Stimulated activated CD4-positive, alpha-beta T cell treated with anti-CD3 and anti-CD28 coated beads, Interleukin-12 subunit alpha, Interleukin-12 subunit beta, amount 100 ng/mL, for 24 hours (primary cell): ENCODE data around the gene ZBTB3.
"Not testable (repeated sequence)": the region's sequence is repeated elsewhere in the genome, so short reads cannot be mapped to it uniquely, and the experiment has no call there.

ENCODE experiments used
- DNase-seq, 2 experiments: peaks; one replicate each; pipeline ENCODE4 v3.0.0-alpha.2; 2020; ENCODE audit warnings: low read depth in 2 of 2

Gene ZBTB3

DNA sequence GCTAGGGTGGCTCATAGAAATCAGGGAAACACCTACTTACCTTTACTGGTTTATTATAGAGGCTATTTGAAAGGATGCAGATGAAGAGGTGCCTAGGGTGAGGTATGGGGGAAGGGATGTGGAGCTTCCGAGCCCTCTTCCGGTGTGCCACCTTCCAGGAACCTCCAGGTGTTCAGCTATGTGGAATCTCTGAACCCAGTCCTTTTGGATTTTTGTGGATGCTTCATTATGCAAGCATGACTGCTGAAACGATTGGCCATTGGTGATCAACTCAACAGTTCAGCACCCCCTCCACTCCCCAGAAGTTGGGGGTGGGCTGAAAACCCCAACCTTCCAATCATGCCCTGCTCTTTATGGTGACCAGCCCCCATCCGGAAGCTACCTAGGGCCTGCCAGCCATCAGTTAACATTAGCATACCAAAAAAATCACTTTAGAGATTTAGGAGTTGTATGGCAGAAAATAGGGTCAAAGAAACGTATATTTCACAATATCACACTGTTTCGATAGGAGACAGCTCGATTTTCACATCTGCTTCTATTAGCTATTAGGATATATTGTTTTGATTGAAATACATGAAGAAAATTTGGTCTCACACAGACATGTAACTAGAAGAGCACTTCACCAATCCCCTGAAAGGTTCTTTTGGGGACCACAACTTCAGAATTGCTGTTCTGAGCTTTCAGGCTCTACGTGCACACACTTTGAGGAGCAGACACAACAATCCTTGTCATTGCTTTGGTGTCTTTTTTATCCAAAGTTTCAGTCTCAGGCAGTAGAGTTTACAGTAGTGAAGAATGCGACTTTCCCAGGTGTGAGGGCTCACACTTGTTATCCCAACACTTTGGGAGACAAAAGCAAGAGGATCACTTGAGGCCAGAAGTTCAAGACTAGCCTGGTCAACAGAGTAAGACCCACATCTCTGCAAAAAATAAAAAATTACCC, 4.2 kb upstream of the ZBTB3 start:
- no peak for DNase-seq

DNA sequence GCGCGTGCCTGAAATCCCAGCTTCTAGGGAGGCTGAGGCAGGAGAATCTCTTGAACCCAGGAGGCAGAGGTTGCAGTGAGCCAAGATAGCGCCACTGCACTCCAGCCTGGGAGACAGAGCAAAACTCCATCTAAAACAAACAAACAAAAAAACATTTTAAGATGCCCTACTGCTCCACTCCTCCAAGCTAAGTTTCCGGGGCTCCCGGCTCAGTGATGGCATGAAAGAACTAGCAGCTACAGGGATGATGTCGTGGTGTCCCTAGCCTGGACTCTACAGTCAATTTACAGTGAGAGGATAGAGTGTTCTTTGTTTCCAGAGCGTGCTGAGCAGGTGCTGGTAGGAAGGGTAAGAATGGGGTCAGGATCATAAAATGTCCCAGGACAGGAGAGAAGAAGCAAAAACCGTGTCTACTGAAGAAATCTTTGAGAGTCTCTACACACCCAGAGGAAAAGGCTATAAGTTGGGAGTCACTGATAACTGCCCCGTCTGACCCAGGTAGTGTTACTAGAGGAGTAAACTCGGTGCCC, 1.2 kb upstream of the ZBTB3 start:
- DNase-seq, result no peak

GRCh38 chr11:62752994-62753735, 795 bp downstream of the ZBTB3 start:
- no peak for DNase-seq

GRCh38 chr11:62752177-62752785, 1.7 kb downstream of the ZBTB3 start:
- no peak for DNase-seq

DNA sequence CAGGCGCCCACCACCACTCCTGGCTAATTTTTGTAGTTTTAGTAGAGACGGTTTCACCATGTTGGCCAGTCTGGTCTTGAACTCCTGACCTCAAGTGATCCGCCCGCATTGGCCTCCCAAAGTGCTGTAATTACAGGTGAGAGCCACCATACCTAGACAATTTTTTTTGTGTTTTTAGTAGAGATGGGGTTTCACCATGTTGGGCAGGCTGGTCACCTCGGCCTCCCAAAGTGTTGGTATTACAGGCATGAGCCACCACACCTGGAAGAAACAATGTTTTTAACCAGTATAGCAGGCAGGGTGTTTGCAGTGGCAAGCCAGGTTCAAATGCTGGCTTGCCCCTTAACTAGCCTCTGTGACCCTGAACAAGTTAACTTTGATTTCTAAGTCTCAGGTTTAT, 4.0 kb downstream of the ZBTB3 start:
- not testable (repeated sequence) for DNase-seq

DNA sequence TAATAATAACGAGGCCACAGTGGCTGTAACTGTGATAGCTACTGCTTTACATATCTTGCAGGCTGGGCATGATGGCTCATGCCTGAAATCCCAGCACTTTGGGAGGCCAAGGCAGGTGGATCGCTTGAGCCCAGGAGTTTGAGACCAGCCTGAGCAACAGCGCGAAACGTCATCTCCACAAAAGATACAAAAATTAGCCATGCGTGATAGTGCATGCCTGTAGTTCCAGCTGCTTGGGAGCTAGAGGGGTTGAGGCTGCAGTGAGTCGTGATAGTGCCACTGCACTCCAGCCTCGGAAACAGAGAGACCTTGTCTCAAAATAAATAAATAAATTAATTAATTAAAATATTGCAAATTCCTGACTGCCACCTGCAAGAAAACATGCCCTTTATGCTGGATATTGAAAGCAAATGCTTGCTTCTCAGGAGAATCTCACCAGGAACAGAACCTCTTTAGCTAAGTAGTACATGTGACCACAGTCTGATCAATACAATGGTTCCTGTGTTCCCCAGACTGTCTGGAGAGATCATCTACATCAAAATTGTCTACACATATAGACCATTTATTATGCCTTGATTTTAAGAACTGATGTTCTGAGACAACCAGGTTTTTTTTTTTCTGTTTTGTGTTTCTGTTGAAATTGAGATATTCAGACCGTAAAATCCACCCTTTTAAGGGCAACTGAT, 6.3 kb downstream of the ZBTB3 start:
- no peak for DNase-seq

GRCh38 chr11:62737196-62737595, 16.8 kb downstream of the ZBTB3 start:
- no peak for DNase-seq

GRCh38 chr11:62732830-62733229, 21.1 kb downstream of the ZBTB3 start:
- no peak for DNase-seq

DNA sequence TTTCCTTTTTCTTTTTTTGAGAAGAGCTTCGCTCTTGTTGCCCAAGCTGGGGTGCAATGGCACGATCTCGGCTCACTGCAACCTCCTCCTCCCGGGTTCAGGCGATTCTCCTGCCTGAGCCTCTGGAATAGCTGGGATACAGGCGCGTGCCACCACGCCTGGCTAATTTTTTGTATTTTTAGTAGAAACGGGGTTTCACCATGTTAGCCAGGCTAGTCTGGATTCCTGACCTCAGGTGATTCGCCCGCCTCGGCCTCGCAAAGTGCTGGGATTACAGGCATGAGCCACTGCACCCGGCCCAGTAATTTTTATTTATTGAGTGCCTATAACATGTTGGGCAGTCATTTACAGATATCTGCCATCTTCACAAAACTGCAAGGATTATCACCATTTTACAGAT, 23.9 kb downstream of the ZBTB3 start:
- DNase-seq, result not testable (repeated sequence)

- DNase-seq, result peak; percentile 68 to 80
Observed at GRCh38 chr11:62728171-62728988, 25.6 kb downstream of the ZBTB3 start, which contains the start of gene TTC9C. Gene TTC9C (plus strand): TSS chr11:62728486. CDS start chr11:62728849, 363 bp downstream.

DNA sequence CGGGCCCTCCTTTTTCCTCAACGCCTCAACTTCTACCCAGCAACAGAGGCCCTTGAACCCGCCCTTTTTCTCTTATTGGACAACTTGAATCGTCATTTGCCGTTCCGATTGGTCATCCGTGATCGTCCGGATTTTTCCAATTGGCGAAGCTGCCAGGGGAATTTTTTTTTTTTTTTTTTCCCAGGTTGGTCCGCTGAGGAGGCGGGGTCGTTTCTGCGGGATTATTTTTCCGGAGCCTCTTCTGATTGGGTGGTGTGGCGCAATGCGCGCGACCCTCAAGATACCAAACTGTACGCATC, 26.1 kb downstream of the ZBTB3 start:
- peak; percentile 67 to 76 for DNase-seq

DNA sequence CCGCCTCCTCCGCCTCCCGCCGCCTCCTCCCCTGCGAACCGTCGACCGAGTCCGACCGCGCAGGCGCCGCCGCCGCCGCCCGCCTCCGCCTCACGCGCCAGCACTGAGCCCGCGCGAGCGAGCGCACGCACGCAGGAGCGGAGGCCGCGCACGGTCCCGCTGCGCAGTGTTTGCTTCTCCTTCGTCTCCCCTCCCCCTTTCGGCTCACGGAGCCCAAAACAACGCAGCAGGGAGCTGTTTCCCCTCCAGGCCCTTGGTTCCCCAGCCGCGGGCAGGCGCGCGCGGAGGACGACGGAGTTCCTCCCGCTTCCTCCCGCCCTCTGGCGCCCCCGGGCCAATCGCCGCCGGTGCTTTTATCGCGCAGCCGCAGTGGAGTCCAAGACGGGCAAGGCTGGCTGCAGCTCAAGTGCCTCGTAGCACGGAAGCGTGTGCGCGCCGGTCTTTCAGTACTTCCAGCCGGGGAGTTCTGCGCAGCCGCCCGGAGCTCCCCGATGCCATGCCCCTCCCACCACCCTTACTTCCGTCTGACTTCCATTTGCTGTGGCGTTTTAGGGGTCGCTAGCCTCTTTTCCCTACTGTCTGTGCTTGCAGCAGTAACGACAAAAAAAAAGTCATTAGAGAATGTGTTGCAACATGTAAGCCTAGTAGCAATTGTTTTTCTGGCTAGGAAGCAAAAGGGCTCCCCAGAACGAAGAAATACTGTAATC, 26.6 kb downstream of the ZBTB3 start, which contains the start of gene HNRNPUL2:
TSS of gene HNRNPUL2 (minus strand) at position 293 of the 707 bp plus-strand sequence. CDS start 301 bp downstream, outside the sequence.
- peak; percentile 96 for DNase-seq

DNA sequence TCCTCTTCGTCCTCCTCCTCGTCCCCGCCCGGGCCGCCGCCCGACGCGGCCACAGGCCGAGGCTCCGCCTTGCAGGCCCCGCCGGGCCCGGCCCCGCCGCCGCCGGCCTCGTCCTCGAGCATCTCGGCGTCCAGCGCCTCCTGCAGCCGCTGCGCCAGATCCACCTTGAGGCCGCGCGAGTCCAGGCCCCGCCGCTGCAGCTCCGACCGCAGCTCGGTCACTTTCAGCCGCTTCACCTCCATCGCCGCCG, 27.1 kb downstream of the ZBTB3 start:
- DNase-seq, result no peak

DNA sequence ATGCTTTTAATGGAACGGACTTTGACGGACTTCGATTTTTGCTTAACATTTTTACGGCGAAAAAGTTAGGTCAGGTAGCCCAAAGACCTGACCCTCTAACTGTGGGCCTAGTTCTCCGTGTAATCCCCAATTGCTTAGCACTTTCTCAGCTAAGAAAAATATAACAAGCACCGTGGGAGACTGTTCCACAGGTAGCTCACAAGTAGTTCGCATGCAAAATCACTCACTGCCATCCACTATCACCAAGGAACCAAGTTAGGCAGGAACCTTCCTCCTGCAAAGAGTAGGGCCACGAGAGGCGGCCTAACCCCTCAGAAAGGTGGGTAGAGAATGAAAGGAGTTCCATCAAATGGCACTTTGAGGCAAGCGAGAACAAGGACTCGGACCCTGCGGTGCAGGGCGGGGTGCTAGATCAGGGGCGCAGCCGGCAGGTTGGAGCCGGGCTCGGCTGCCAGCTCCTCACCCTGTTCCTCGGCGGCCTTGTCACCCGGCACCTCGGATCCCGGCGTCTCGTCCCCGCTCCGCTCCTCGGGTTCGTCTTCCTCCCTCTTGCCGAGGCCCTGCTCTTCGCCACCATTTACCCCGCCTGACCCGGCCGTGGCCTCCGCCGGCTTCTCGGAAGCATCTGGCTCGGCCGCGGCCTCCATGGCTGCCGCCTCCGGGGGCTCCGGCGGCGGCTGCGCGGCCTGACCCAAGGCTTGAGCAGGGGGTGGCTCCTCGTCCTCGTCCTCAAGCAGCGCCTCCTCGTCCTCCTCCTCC, 27.6 kb downstream of the ZBTB3 start:
- DNase-seq, result no peak

DNA sequence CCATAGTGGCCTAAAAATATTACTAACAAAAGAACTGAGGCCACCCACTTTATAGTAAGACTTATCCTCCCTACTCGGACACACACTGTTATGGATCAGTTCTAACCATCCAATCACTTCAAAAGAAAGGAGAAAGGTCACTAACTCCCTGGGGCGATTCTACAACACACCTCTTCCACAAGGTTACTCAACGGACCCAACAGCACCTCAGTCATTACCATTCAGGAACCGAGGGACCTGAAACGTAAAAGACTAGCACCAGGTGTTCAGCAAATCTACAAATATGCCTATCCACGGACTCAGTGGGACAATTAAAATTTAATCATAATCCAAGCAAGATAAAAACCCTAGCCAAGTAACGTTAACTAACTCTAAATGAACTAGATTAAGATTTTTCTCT, 28.3 kb downstream of the ZBTB3 start:
- DNase-seq, result no peak

GRCh38 chr11:62724171-62724570, 29.8 kb downstream of the ZBTB3 start:
- no peak for DNase-seq

- DNase-seq, result no peak
Observed at GRCh38 chr11:62721994-62722393, 32.0 kb downstream of the ZBTB3 start.

GRCh38 chr11:62719302-62719978, 34.5 kb downstream of the ZBTB3 start:
- DNase-seq, result no peak

GRCh38 chr11:62716816-62717215, 37.1 kb downstream of the ZBTB3 start:
- no peak for DNase-seq
